Measurements from ENCODE around the gene CBX8.

The CBX8 gene

GRCh38 chr17:79834565-79835469 lies 37.9 kb upstream of the CBX8 start:
- DNase-seq: no peak

- no peak for DNase-seq
Observed at GRCh38 chr17:79833744-79834564, 37.1 kb upstream of the CBX8 start.

GRCh38 chr17:79833110-79833450 lies 36.2 kb upstream of the CBX8 start:
- DNase-seq: no peak

GRCh38 chr17:79832218-79833109 lies 35.6 kb upstream of the CBX8 start:
- no peak for DNase-seq

- DNase-seq: no peak
Observed at GRCh38 chr17:79831265-79832217, 34.7 kb upstream of the CBX8 start.

- DNase-seq: no peak
Observed at GRCh38 chr17:79830763-79831264, 33.9 kb upstream of the CBX8 start.

- no peak for DNase-seq
Observed at GRCh38 chr17:79830303-79830702, 33.4 kb upstream of the CBX8 start.

GRCh38 chr17:79829457-79829856 lies 32.6 kb upstream of the CBX8 start:
- DNase-seq: no peak

- no peak for DNase-seq
Observed at GRCh38 chr17:79829004-79829403, 32.1 kb upstream of the CBX8 start.

- no peak for DNase-seq
Observed at GRCh38 chr17:79826841-79827578, 30.1 kb upstream of the CBX8 start.

- DNase-seq: peak; percentile 71
Observed at GRCh38 chr17:79826204-79826680, 29.4 kb upstream of the CBX8 start.

- DNase-seq: no peak
Observed at GRCh38 chr17:79825580-79825921, 28.7 kb upstream of the CBX8 start.

GRCh38 chr17:79824893-79825579 lies 28.2 kb upstream of the CBX8 start:
- DNase-seq: no peak

- DNase-seq: no peak
Observed at GRCh38 chr17:79824234-79824633, 27.4 kb upstream of the CBX8 start.

- DNase-seq: no peak
Observed at GRCh38 chr17:79822583-79823124, 25.8 kb upstream of the CBX8 start.

GRCh38 chr17:79821331-79822095 lies 24.6 kb upstream of the CBX8 start:
- no peak for DNase-seq

- no peak for DNase-seq
Observed at GRCh38 chr17:79820959-79821330, 24.1 kb upstream of the CBX8 start.

GRCh38 chr17:79819534-79820276 lies 22.8 kb upstream of the CBX8 start:
- no peak for DNase-seq
